ENCODE measurements around the gene SSBP3. TPM values are rescaled to one million over a fixed set of nuclear protein-coding genes. Genes with fewer than 3 reads are reported as not detected.
A peak's percentile ranks its signal among the peaks of the same experiment; 100 is the strongest.

SSBP3 gene
- polyA plus RNA-seq, 1 donor (not counting 4 experiments of a cell fraction or from before 2014, with no cell fraction given), result 16.9 TPM

DNA sequence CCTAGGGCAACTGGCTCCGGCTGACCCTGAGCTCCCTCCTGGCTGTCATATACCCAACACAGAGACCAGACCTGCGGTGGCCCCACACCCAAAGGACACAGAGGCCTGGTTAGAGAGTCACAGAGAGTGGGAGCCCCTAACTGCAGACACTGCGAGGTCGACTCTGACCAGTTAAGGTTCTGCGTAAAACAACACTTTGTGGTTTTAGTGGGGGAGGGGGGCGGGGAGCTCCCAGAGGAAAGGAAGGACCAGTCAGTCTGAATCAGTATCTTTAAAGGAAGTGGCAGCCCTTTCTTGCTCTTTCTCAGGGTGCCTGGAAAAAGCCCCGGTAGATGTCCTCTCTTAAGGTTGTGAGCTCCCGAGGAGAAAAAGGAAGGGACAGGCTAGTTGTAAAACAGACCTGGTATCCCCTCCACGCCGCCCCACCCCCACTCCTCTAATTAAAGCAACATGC lies 2.4 kb downstream of the SSBP3 start:
- peak overlapping the region in 2 of 3 experiments; percentile 36 to 74 for H3K4me3 ChIP-seq (ENCODE audit: control insufficient read depth in 2 of 3, extremely low read depth in 1 of 3, insufficient read depth in 2 of 3, low read depth in 1 of 3, low read length in 3 of 3)
- no peaks in the 10 kb centered on the region for H3K27me3 ChIP-seq (ENCODE audit: control insufficient read depth, extremely low read depth, insufficient read depth, low read length)
- H4K20me1 ChIP-seq (ENCODE audit: control insufficient read depth, extremely low read depth, insufficient read depth, low read length), result no peaks in the 10 kb centered on the region
- H3K9me3 ChIP-seq (ENCODE audit: control insufficient read depth, low read depth, low read length), result no peaks in the 10 kb centered on the region
- peaks cover 10 to 19% of the 10 kb centered on the region in 2 experiments for H3K36me3 ChIP-seq (ENCODE audit: control insufficient read depth in 2 of 2, extremely low read depth in 1 of 2, insufficient read depth in 2 of 2, low read length in 2 of 2)
- H3K4me2 ChIP-seq (ENCODE audit: control insufficient read depth, extremely low read depth, insufficient read depth, low read depth, low read length), result peak overlapping the region; percentile 89
- FAIRE-seq, result no peak
- H2AFZ ChIP-seq (ENCODE audit: control insufficient read depth, low read length), result no peak overlapping the region
- DNase-seq (ENCODE audit: low read depth, low spot score), result no peak
- dilution Hi-C loops (cut with MboI; ENCODE audit: extremely low pct_ligation_motif_present, low sequenced_read_pairs), result no loop called here
- peaks cover 35% of the 10 kb centered on the region for H3K4me1 ChIP-seq (ENCODE audit: control insufficient read depth, extremely low read depth, insufficient read depth, low read length)
- peaks cover 2% of the 10 kb centered on the region for H3K79me2 ChIP-seq (ENCODE audit: control insufficient read depth, insufficient read depth, low read length)
- TF ChIP-seq, protein P1, sequence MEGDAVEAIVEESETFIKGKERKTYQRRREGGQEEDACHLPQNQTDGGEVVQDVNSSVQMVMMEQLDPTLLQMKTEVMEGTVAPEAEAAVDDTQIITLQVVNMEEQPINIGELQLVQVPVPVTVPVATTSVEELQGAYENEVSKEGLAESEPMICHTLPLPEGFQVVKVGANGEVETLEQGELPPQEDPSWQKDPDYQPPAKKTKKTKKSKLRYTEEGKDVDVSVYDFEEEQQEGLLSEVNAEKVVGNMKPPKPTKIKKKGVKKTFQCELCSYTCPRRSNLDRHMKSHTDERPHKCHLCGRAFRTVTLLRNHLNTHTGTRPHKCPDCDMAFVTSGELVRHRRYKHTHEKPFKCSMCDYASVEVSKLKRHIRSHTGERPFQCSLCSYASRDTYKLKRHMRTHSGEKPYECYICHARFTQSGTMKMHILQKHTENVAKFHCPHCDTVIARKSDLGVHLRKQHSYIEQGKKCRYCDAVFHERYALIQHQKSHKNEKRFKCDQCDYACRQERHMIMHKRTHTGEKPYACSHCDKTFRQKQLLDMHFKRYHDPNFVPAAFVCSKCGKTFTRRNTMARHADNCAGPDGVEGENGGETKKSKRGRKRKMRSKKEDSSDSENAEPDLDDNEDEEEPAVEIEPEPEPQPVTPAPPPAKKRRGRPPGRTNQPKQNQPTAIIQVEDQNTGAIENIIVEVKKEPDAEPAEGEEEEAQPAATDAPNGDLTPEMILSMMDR (optimal IDR thresholded peaks at IDR 0.05 in 1 of 3, IDR thresholded peaks at IDR 0.05 in 1 of 3, conservative IDR thresholded peaks at IDR 0.05 in 1 of 3; ENCODE audit: extremely low read depth in 1 of 3, insufficient read depth in 2 of 3, low read length in 3 of 3), result no peak
- H3K27ac ChIP-seq (ENCODE audit: control insufficient read depth, insufficient read depth, low read length), result no peak overlapping the region
- no peak overlapping the region for H3K9ac ChIP-seq (ENCODE audit: control insufficient read depth, extremely low read depth, insufficient read depth, low read length)
- H3K9me1 ChIP-seq (ENCODE audit: control insufficient read depth, extremely low read depth, insufficient read depth, low read length), result no peaks in the 10 kb centered on the region

DNA sequence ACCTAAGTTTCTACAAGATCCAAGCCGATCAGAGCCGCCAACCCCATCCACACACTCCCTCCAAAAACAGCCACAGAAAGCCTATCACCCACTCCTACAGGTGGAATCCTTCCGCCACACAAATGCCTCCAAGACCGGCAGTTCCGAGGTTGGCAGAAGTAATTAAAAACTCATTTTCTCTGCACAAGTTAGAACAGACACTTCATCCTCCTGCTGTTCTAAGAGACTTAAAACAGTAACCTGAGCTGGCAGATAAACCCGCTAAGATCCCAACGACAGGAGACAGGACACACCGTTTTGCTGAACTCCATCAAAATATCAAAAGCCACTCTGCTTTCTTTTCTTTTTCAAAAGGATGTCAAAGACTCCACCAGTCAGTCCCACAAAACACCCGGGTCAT lies 2.8 kb downstream of the SSBP3 start:
- dilution Hi-C loops (cut with MboI; ENCODE audit: extremely low pct_ligation_motif_present, low sequenced_read_pairs), result no loop called here
- no peak overlapping the region for H2AFZ ChIP-seq (ENCODE audit: control insufficient read depth, low read length)
- peaks cover 2% of the 10 kb centered on the region for H3K79me2 ChIP-seq (ENCODE audit: control insufficient read depth, insufficient read depth, low read length)
- no peaks in the 10 kb centered on the region for H3K9me3 ChIP-seq (ENCODE audit: control insufficient read depth, low read depth, low read length)
- no peak overlapping the region for H3K27ac ChIP-seq (ENCODE audit: control insufficient read depth, insufficient read depth, low read length)
- no peaks in the 10 kb centered on the region for H3K27me3 ChIP-seq (ENCODE audit: control insufficient read depth, extremely low read depth, insufficient read depth, low read length)
- H3K36me3 ChIP-seq (ENCODE audit: control insufficient read depth in 2 of 2, extremely low read depth in 1 of 2, insufficient read depth in 2 of 2, low read length in 2 of 2), result peaks cover 10 to 23% of the 10 kb centered on the region in 2 experiments
- H4K20me1 ChIP-seq (ENCODE audit: control insufficient read depth, extremely low read depth, insufficient read depth, low read length), result no peaks in the 10 kb centered on the region
- no peak for TF ChIP-seq EZH2 (IDR thresholded peaks at IDR 0.05; ENCODE audit: low read length)
- TF ChIP-seq, protein P1 (optimal IDR thresholded peaks at IDR 0.05 in 1 of 3, IDR thresholded peaks at IDR 0.05 in 1 of 3, conservative IDR thresholded peaks at IDR 0.05 in 1 of 3; ENCODE audit: extremely low read depth in 1 of 3, insufficient read depth in 2 of 3, low read length in 3 of 3), result no peak
- peaks cover 31% of the 10 kb centered on the region for H3K4me1 ChIP-seq (ENCODE audit: control insufficient read depth, extremely low read depth, insufficient read depth, low read length)
- peak overlapping the region; percentile 89 for H3K4me2 ChIP-seq (ENCODE audit: control insufficient read depth, extremely low read depth, insufficient read depth, low read depth, low read length)
- FAIRE-seq (no peak), DNase-seq (ENCODE audit: low read depth, low spot score) (no peak)
- no peak overlapping the region for H3K9ac ChIP-seq (ENCODE audit: control insufficient read depth, extremely low read depth, insufficient read depth, low read length)
- H3K4me3 ChIP-seq (ENCODE audit: control insufficient read depth in 2 of 3, extremely low read depth in 1 of 3, insufficient read depth in 2 of 3, low read depth in 1 of 3, low read length in 3 of 3), result peak overlapping the region in 2 of 3 experiments; percentile 36 to 74
- H3K9me1 ChIP-seq (ENCODE audit: control insufficient read depth, extremely low read depth, insufficient read depth, low read length), result no peaks in the 10 kb centered on the region
